ENCODE measurements around the gene MCOLN3.

The MCOLN3 gene

GRCh38 chr1:85048296-85049064 is at the start of gene MCOLN3:
TSS of gene MCOLN3 (minus strand) at chr1:85048500. CDS start at chr1:85045360, 3,140 bp downstream.
- DNase-seq = peak; percentile 51

DNA sequence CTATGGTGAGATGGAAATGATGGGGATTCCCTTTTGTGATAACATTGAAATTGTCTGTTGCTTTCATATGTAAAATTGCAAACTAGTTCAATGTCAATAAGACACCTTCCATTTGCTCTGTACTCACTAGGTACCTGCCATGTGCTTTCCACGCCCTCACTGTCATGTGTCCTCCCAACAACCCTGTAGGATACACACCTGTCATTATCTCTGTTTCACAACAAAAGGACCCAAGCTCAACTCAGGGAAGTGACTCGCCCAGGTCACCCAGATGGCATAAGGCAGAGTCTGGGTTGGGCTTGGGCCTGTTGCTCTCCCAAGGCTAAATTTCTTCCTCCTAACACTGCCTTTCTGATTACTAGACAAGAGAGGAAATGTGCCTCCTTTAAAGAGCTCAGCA is 45.3 kb upstream of the MCOLN3 start:
- DNase-seq = no peak

DNA sequence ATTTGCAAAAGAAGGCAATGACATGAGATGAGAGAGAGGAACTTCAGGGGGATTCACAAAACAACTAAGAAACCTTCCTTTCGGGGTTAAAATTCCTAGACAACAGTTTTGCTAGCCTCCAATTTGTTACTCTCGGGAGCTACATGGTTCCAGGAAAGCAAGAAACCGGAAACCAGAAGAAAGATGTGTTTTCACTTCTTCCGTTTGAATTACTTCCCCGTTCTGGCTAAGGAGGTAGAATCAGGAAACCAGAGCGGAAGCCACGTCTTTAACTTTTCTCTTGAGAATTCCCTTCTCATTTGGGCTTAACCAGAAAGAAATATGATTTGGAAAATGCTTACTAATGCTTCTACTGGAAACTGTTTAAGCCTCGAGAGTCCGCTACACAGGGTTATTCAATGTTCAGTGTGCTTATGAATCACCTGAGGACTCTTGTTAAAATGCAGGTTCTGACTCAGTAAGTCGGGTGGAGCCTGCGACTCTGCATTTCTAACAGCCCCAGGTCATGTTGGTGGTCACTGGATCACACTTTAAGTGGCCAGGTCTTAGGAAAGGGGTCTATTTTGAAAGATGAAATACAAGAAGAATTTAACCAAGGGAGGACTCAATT is 43.5 kb upstream of the MCOLN3 start:
- DNase-seq = no peak

DNA sequence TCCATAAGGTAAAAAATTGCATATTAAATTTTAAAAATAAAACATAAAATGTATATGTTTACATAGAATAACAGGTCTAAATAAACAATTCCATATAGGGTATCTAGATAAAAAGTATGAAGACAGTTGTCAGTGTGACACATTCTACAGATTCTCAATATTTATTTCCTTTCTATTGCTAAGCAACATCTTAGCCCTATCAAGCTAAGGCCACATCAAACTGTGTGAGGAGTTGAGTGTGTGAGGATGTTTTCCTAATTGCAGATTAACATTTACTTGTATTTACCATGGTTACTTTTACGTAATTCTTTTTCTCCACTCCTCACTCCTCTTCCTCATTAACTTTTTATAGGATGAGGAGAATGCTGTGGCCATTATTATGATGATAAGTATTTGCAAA is 41.9 kb upstream of the MCOLN3 start:
- no peak for DNase-seq

- no peak for DNase-seq
Measured at GRCh38 chr1:85089203-85089602, 40.9 kb upstream of the MCOLN3 start.

DNA sequence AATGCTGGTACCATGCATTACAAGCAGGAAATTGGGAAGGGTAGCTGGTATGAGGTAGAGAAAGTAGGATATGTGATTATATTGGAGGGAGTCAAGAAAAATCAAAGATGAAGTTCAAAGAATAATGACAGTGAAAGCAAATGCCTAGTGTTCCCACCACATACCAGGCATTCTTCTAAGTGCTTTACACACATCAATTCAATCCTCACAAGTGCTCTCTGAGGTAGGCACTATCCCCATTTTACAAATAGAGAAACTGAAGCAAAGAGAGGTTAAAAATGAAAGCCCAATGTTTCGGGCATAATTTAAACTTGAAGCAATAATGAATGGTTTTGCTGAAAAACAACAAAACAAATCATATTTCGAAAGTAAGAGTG is 40.1 kb upstream of the MCOLN3 start:
- DNase-seq = no peak

DNA sequence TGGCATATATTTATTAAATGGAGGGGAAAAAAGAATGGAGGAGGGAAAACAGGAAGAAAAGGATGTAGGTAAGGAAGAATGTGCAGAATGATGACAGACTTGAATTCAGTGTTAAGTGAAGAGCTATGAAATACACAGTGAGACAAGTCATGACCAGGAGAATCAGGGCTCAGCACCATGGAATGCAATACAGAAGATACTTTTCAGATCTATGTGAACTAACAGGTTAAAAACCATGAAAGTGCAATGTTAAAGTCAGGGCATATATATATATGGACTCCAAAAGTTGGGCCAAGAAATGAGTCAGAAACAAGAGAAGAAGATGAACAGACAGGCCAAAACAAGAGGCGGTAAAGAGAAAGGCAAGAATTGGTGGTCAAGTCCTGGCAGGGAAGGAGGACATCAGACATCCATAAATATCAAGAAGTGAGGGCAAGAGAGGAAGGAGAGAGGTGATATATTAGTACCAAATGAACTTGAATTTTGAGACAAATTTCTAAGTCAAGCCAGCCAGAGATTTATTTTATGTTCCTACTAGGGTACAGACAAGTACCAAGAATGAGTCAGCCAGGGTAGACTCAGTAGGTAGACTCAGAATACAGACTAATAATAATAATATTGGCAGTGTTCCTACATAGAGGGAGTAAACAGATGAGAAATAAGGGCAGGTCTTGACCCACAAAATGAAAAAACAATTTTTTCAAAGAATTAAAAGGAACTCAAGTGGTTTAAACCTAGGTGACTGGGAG is 39.5 kb upstream of the MCOLN3 start:
- no peak for DNase-seq

- DNase-seq = no peak
Measured at GRCh38 chr1:85085417-85085816, 37.1 kb upstream of the MCOLN3 start.

DNA sequence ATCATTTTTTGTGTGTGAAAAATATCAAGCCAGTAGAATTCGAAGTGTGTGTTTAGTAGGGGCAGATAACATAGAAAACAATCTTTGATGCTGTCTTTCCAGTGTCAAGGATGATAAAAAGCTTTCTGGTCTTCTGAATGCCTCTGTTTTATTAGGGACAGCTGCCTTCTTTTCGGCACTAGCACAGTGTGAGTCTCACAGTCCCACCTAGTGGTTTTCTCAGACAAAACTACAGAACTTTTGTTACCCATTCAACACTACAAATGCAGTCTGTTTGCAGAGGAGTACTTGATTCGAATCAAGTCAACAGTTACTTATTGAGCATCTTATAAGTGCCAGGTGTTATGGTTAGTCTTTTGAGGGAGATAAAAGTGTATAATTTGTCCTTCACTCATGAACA is 30.6 kb upstream of the MCOLN3 start:
- DNase-seq = no peak

DNA sequence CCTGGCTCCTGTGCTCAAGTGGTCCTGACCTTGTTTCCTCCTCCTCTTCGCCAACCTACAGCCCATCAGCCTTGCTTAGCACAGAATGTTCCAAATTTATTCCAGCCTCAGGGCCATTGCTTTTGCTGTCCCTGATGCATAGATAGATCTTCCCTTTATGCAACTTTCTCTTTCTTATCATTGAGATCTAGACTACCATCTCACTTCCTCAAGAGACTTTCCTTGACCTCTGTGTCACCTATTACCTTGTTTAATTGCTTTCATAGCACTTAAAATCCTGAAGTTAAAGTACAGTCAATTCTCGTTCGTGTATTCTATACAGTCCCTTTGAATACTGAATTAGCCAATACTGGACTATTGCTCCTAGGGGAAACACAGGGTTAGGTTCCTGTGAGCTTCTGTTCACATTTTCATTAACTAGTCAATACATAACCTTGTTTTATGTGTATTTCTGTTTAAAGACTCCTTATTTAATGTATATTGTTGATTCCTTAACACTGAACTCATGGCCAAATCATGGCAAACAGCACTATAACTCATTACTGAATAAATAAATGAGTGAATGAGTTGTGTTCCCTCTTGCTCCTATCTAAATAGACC is 26.2 kb upstream of the MCOLN3 start:
- no peak for DNase-seq

GRCh38 chr1:85070972-85071492 is 22.7 kb upstream of the MCOLN3 start:
- no peak for DNase-seq

DNA sequence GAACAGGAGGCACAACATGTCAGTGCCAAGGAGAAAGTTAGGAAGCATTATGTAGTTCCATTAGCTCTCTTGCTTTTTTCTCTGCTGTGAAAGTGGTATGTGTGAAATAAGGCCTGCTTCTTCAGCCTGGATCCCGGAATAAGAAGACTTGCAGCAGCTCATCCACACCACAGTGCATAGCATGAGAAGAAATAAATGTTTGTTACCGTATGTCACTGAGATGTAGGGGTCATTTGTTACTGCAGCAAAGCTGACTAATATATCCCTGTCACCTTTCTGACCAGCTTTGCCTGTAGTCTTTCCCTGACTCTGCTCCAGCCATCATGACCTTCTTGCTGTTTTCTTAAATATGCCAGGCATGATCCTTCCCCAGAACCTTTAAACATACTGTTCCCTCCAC is 20.5 kb upstream of the MCOLN3 start:
- no peak for DNase-seq

- no peak for DNase-seq
Measured at GRCh38 chr1:85065550-85065949, 17.2 kb upstream of the MCOLN3 start.

GRCh38 chr1:85062425-85063026 is 14.2 kb upstream of the MCOLN3 start:
- no peak for DNase-seq

- DNase-seq = peak; percentile 94
Measured at GRCh38 chr1:85061711-85062424, 13.6 kb upstream of the MCOLN3 start.

- DNase-seq = no peak
Measured at GRCh38 chr1:85060038-85060437, 11.7 kb upstream of the MCOLN3 start.

DNA sequence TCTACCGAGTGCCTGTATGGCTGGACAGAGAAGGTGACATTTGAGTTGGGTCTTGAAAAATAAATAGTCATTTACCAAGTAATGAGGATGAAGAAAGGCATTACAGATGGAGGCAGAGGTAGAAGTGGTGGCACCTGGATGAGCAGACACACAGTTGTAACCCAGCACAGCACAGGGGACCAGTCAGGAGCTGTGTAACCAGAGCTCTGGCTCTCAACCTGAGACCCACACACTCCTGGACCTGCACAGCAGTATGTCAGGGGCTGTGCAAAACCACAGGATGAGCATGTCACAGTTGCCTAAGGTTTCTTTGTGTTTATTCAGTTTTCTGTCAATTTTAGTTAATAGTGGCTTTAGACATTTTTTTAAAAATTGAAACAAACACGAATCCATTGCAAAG is 11.3 kb upstream of the MCOLN3 start:
- no peak for DNase-seq

- no peak for DNase-seq
Measured at GRCh38 chr1:85058786-85059185, 10.5 kb upstream of the MCOLN3 start.

DNA sequence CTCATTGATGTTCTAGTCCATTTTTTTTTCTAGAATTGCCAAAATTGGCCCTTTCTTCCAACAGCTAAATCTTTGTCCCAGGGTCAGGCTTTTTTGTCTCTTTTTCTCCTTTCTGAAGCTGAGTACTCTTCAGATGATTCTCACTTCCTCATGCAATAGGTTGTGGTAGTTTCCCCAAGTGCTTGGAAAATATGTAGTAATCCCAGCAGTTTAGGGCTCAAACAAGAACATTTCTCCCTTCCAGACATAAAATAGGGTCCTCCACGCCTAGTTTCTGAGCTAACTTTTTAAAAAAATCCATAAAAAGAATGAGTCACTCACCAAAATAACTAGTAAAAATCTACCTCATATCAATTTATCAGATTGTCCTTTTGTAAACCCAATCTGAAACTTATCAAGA is 10.0 kb upstream of the MCOLN3 start:
- DNase-seq = no peak

- no peak for DNase-seq
Measured at GRCh38 chr1:85054664-85055063, 6.4 kb upstream of the MCOLN3 start.

- no peak for DNase-seq
Measured at GRCh38 chr1:85049735-85050166, 1.5 kb upstream of the MCOLN3 start.
